OCI-LY3 (cell line): Measurements from ENCODE around the gene ST3GAL5.

Experiments
- CTCF ChIP-seq: fragments of 200-600, 300-600 bp; sonication (generic); IDR thresholded peaks from 2 replicates; pipeline ENCODE4 v1.5.1; 2014; ENCODE audit warnings: antibody characterized with exemption, low read length, low read depth
- EZH2phosphoT487 ChIP-seq: fragments of 200-600 bp; shearing (Covaris generic); IDR thresholded peaks from 2 replicates; pipeline ENCODE4 v1.6.1; 2018; ENCODE audit warnings: antibody characterized with exemption, mixed run types, low read depth

GRCh38 chr2:85868822-85869221 lies 20.0 kb downstream of the ST3GAL5 start:
- TF ChIP-seq CTCF (no peak), EZH2phosphoT487 (no peak)
